GM21390 (cell line): ENCODE measurements around the gene IQGAP2.

Experiments
- ATAC-seq: cut with Tn5 transposase; IDR thresholded peaks from one replicate; pipeline ENCODE4 v1.9.1; 2021; ENCODE audit not compliant: unreplicated experiment

IQGAP2 gene

DNA sequence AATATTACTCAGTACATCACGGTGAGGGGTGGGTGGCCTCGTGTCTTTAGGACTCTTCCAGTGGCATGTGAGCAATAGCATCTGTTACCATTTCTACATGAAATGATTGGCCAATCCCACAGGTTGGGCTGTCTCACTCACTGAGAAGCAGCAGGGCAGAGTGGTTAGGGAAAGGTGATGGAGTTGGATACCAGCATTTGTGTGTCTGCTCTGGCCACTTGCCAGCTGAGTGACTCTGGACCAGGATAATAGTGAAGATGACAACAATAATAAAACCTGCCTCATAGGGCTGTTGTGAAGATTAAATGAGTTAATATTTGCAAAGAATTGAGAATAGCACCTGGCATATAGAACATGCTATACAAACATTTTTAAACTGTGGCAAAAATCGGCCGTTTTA is 42.0 kb downstream of the IQGAP2 start:
- ATAC-seq = no peak

DNA sequence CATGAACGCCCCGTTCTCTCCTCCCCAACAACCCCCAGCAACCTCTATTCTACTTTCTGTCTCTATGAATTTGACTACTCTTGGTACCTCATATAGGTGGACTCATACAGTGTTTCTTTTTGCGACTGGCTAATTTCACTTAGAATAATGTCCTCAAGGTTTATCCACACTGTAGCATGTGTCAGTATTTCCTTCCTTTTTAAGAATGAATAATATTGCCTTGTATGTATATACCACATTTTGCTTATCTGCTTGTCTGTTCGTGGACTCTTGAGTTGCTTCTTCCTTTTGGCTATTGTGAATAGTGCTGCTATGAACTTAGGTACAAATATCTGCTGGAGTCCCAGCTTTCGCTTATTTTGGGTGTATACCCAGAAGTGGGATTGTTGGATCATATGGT is 42.7 kb downstream of the IQGAP2 start:
- no peak for ATAC-seq

DNA sequence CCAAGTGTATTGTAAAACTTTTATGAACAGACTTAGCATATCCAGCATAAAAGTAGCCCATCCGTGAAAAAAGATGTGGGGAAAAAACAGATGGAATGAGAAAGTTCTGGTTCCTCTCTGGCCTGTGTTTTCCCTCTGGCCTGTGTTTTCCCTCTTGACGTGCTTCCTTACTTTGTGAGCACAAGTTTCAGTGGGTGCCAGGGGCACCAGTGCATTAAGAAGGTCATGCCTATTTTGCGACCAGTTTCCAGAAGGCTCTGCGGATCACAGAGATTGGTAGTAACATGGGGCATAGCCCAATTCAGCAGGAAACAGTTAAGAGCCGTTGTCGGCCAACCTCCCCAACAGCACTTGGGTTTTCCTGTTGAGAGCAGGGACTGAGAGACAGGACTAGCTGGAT is 43.7 kb downstream of the IQGAP2 start:
- no peak for ATAC-seq

DNA sequence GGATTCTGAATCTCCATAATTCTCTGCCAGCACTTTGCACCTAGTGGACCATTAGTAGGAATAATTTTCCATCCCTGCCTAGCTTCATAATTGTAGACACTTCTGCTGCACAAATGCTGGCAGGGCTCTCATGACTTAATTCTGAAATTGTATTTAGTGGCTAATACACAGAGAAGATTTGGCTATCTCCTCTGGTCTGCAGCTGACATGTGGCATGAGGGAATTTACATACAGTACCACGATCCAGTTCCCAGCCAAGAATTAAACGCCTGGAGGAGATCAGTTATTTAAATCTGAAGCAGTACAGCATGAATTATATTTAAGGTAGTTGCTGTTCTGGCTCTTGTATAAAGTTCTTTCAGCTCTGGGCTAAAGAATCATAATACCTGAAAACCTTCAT is 46.5 kb downstream of the IQGAP2 start:
- ATAC-seq = no peak

DNA sequence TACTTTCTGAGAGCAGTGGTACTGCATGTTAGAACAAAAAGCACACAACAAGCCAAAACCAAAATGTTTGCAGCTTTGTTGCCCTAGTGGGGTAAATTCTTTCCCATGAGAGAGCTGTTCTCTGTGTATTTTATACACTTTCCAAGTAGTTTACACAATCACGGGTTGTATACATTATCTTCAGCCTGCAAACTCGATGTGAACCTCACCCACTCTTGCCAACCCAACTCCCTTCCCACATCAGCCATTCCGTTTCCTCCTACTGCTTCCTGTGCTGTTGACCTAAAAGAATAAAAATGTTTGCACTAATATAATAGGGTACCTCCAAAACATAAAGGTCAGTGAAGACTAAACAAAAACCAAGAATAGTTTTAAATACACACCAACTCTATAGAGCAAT is 47.0 kb downstream of the IQGAP2 start:
- ATAC-seq = no peak

DNA sequence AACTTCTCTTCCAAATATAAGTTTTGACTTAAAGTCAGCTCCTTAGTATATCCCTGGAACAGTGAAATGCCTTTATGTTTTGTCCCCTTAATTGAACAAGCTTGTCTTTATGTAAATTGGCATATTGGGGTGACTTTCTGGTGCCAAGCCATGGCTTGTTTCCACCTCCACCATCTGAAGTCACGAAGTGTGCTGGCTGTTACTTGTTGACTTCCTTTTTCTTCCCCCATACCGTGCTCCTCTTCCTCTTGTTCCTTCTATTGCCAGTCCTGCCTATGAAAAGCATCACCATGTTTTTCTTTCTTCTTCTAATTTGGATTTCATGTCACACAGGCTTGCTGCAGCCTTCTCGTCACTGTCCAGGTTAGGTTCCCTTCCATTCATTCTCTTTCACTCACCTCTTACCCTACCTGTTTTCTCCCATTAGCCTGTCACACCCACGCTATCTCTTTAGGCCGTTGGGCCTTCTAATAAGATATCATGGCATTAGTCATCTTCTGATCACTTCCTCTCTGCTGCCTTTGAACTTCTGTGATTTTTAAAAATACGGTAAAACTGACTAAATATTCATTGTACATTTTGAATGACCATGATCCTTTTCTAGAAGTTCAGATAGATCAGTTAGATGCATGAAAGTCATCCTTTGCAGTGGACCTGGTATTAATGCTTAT is 48.1 kb downstream of the IQGAP2 start:
- no peak for ATAC-seq

DNA sequence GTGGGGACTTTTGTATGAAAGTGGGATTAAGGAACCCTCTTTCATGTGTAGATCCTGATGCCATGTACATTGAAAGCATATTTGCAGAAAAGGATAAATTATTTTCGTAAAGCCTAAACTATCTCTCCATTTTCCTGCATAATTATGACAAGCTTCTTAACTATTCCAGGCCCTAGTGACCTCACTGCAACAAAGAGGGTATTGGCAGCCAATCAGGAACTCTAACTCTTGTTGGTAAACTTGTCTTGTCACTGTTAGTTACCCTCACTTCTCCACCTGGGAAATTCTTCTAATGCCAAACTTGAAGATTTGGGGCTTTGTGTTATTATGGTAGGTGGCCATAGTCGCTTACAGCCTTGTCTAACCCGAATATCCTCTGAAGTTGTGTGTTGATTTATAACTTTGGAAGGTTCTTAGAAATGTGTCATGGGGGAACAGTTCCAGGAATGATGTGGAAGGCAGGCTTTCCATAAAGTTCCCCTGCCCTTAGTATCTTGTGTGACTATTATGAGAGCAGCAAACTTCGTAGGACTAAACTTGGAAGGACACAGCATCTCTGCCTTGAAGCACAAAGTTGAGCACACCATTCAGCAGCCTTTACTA is 52.5 kb downstream of the IQGAP2 start:
- no peak for ATAC-seq

DNA sequence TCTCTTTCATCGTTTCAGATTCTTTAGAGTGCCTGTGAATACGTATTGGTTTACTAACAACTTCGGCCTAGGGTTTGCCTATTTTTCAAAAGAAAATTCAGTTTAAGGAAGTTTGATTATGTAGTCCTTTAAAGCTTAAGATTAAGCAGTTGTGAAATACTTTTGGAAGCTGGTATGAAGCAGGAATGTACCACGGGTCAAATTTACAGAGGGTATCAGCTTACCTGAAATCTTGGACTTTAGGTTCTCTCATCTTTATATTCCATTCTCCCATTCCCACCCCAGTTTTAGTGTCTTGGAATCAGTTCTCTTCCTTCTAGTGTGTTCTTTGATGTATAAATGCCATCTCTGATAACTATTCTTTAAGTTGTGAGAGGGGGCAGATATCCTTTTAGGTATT is 53.2 kb downstream of the IQGAP2 start:
- ATAC-seq = no peak

DNA sequence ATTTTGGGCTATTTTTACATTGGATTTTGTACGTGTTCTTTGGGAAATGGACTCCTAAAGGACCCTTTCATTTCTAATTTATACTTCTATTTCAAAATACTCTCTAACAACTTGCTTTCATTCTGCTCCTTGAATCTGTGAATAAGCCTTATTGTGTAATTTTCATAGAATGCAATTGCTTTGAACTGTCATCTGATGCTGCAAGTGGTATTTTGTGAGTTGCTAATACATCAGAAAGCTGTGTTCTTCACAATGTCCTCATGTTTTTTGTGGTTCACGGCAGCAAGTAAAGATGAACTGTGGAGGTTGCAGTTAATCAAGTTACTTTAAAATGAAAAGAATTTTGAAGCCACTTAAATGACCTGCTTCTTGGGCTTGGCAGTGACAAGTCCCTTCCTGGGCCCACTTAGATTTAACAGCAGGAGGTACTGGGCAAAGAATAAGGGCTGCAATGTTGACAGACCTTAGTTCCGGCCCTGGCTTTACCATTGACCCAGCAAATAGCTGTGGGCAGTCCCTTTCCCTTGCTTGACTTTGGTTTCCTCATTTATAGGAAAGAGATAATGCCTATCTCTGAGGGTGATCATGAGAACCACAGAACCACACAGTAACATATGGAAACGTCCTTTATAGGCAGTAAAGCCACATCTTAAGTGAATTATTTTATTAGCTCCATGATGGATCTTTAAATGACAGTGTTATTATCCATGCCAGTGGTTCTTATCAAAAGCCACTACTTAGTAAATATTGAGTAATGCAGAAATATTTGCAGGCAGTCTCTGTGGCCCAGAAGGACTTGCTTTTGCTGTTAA is 54.8 kb downstream of the IQGAP2 start:
- no peak for ATAC-seq

DNA sequence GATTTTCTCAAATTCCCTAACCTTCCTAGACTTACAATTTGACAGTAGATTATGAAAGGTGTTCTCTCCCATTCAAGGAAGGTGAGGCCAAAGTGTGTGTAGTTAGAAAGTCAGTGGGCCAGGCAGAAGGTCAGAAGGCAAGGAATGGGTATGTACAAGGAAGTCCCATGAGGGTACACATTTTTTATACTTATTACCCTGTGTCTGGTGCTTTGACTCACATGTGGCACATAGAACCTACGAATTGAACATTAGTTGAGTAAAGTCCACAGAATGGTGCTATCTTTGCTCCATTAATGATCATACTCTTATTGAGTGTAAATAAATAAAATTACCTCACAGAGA is 55.4 kb downstream of the IQGAP2 start:
- ATAC-seq = no peak

DNA sequence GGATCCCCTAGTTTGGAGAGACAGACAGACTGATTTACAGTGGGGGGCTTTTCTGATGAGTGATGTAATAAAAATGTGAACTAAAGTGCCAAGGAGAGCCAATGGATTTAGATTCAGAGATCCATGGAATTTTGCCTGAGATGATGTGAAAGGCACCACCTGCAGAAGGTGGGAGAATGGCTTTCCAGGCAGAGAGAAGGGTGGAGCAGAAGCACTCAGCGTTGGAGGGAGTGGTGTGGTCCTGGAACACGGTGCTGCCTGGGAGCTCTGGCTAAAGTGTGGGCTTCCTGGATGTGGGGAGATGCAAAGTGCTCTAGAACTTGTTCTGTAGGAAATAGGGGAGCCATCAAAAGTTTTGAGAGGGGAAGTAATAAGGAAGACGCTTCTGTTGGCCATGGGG is 57.0 kb downstream of the IQGAP2 start:
- no peak for ATAC-seq

DNA sequence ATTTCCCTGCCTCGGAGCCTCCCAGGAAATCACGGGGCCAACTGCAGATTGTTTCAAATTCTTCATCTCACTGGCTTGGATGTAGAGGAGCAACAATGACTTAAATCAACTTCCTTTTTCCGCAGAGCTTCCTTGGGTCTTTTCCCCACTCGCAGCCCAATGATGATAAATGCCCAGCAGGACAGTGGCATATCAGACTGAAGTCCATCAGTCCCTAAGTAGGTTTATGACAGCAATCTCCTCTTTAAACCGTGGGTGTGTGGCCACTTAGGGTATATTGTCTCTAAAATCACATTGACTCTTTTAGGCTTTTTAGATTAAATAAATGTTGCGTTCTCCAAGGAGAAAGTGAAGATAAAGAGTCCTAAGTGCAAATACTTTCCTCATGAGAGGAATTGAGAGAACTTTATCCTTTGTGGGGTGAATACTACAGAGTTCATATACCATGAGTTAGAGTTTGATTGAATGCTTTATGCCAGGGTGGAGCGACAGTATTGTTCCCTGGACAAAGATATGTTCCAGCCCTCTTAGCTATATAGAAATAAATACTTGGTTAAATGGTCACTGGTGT is 59.1 kb downstream of the IQGAP2 start:
- ATAC-seq = no peak

DNA sequence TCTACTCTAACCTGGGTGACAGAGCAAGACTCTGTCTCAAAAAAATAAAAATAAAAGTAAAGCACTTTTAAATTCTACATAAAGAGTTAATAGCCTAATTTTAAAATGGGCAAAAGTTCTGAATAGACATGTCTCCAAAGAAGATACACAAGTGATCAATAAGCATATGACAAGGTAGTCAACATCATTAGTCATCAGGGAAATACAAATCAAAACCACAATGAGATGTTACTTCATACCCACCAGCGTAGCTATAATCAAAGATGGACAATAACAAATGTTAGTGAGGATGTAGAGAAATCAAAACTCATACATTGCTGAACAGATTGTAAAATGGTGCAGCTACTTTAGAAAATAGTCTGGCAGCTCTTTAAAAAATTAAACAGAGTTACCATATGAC is 64.1 kb downstream of the IQGAP2 start:
- ATAC-seq = no peak

DNA sequence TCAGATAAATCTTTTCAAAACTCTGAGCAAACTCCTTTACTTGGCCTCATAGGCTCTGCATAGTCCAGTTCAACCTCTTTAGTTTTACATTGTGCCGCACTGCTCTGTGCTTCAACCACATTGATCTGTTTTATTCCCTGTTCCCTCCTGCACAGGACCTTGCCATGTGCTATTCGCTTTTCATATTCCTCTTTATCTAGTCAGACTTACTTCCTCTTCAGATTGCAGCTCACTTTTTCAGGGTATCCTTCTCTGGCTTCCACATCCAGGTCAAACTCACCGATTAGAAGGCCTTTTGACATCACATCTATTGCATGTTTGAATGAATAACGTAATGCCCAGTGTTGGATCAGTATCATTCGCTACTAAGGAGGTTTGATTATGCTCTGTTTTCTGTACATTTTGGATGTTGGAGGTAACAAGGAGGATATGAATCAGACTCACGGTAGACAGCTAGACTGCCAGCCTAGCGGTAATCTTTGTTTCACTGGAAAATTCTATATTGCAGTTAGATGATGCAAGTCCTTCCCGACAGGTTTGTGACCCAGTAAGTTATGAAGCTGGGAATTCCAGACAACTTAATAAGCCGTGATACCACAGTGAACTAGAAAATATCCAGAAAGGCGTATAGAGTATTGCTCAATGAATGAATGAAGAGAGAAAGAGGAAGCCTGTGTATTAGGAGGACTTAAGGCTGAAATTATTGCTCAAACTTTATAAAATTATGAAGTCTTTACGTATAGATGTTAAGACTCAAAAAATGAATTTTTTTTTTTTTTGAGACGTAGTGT is 65.7 kb downstream of the IQGAP2 start:
- ATAC-seq = no peak

DNA sequence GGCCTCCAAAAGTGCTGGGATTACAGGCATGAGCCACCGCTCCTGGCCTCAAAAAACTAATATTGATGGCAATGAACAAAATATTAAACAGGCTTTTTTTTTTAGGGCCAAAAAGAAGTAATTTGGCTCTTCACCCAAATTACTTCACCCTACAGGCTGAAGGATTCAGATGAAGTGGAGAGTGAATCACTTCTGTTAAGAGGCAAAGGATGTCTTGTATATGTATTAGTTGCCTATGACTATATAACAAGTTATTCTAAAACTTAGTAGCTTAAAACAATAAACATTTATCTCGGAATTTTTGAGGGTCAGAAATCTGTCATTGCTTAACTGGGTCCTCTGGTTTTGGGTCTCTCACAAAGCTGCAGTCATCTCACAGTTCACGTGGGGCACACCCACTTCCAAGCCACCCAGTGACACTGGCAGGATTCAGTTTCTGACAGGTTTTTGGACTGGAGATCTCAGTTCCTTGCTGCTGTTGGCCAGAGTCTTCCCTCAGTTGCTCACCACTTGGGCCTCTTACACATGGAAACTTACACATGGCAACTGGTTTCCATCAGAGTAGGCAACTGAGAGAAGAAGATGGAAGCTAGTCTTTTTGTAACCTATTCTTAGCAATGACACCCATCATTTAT is 66.7 kb downstream of the IQGAP2 start:
- ATAC-seq = no peak

DNA sequence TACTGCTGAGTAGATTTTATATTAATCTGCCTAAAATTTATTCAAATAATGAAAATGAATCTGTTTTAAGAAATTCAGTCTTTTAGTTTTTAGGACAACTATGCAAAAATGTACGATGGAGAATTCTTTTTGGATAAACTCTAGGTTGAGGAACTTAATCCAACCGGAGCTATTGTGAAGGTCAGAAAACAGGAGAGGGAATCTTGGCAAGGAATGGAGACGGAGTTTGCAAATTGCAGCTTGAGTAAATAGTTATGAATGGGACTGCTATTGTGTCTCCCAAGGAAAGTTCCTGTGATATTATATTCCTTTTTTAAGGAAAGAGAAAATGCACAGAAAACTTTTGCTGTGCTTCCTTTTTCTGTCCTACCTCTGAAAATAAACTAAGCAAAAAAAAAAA is 67.9 kb downstream of the IQGAP2 start:
- ATAC-seq = no peak

DNA sequence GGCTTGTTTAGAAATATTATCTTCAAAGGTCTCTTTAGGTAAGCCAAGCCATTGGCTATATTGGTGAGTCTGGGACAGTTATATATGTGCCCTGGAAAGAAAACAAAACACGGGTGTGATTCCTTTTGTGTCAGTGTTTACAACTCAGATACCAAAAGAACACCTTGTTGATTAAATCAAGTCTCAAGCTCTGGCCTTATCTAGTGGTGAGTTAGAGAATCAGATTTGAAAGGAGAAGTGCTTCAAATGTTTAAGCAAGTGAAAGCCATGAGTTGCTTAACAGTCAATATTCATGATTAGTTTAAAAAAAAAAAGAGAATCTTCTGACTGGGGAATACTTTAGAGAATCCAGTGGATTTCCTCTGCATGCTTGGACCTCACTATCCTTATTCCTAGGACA is 68.3 kb downstream of the IQGAP2 start:
- ATAC-seq = no peak

DNA sequence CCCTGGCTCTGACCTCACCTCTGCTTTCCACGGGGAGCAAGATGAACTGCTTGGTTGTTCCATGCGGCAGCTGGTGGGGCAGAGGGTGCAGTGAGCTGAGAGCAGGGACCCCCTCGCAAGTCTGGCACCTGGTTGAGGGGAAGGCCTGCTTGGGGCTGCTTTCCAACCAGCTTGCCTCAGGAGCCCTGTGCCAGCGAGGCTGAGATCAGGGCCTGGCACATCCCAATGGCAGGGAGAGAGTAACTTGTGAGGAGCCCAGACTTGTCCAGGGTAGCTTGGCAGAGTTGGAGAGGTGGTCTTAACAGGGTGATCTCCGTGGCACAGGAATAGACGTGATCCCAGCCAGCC is 68.9 kb downstream of the IQGAP2 start:
- no peak for ATAC-seq

DNA sequence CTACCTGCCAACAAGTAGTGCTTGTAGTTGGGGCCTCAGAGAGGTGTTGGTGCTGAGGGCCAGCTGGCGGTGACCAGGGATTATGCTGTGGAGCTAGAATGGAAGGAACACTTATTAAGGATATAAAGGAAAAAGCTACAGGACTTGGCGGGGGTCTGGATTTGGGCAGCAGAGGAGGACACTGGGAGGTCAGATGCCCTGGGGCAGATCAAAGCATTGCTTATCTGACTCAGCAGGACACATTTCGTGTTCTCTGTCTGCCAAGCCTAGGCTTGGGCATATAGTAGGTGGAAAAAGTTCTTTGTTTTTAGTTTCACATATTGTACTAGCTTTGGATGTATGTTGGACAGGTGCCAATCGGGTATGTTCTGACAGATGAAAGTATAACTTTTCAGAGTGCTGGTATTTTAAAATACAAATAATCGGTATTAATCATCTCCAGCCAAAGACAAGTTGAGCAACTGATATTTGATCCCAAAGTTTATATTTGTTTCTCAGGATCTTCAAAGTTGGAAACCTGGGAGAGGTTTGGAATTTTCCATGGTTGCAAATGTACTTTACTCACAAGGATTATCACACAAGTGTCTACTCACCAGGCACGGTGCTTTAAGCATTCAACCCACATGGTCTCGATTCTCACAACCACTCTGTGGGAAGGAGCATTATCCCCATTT is 69.4 kb downstream of the IQGAP2 start:
- no peak for ATAC-seq

DNA sequence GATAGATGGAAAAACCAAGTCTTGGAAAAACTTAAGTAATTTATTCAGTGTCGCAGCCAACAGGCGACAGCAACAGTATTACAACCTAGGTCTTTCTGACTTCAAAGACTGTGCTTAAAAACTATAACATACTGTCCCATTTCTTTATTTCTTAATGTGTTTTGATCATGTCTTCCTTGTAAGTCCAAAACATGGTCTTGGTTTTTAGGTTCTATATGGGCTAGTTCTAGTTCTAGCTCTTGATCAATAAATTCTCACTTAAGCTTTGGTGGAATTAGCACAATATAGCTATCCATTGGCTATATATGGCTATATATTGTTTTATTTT is 69.9 kb downstream of the IQGAP2 start:
- ATAC-seq = no peak

DNA sequence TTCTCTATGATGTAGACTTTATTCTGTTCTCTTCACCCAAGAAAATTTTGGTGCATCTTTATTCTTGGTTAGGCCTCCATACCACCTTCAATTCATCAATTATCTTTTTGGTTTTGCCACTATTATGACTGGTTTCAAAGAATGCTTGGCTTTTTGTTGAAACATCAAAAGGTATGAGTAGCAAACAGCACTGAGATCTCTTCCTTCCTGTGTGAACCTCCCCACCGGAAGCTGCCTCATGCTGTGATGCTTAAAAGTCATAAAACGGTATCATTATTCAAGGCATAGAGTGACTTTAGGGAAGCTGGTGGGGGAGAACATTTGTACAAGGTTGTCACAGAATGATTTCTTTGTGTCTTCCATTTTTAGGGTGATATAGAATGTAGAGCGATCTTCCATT is 70.6 kb downstream of the IQGAP2 start:
- ATAC-seq = no peak
